ENCODE measurements around the gene MTARC2.
A peak's percentile ranks its signal among the peaks of the same experiment; 100 is the strongest.

The MTARC2 gene

GRCh38 chr1:220804202-220804586 lies 56.1 kb downstream of the MTARC2 start:
- peak; percentile 23 for DNase-seq

DNA sequence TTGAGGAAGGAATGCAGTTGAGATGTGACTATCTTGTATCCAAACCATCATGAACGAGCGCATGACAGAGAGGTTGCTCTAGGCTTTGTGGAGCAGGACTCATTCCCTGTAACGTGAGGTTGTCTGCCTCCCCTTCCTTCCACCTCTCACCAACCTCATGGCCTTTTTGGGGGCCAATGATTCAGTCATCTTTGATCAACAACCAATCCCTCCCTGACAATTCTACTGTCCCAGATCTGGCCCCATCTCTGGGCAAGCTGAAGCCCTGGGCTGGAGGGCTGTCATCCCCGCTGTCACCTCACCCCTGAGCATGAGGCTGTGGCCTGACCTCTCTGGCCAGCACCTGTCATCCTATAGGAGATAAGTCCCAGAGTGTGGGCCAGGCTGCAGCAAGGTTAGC lies 58.3 kb downstream of the MTARC2 start:
- no peak for DNase-seq

DNA sequence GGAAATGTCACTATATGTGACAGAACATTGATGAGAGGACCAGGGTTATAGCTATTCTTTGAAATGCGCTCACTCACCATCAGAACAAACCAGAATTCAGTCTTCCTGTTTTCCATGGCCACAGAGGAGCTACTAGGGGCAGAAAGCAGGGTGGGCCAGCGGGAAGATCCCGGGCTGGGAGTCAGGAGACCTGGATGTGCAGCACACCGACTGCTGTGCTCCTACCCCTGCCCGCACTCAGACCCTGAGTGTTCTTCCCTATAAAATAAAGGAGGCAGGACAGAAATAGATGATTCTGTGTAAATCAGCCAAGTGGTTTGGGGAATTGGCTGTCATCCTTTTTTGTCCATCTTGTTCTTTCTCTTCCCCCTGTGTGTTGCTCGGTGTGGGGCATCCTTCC lies 59.6 kb downstream of the MTARC2 start:
- DNase-seq, result no peak

- peak; percentile 63 for DNase-seq
Observed at GRCh38 chr1:220808345-220809186, 60.4 kb downstream of the MTARC2 start.

DNA sequence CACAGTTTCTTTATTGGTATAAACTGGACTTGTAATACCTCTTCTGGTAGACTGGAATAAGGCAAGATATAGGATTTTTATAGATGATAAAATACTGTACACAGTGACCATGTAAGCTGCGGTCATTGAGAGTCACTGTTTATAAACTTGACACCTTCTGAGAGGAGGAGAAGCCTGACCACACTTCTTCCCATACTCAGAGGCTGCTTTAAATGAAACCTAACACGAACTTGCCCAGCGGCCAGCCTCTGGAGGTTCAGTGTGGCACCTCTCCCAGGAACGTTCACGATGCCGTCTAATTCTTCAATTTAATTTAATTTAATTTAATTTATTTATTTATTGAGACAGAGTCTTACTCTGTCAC lies 61.0 kb downstream of the MTARC2 start:
- no peak for DNase-seq

GRCh38 chr1:220809704-220810103 lies 61.6 kb downstream of the MTARC2 start:
- DNase-seq, result no peak

DNA sequence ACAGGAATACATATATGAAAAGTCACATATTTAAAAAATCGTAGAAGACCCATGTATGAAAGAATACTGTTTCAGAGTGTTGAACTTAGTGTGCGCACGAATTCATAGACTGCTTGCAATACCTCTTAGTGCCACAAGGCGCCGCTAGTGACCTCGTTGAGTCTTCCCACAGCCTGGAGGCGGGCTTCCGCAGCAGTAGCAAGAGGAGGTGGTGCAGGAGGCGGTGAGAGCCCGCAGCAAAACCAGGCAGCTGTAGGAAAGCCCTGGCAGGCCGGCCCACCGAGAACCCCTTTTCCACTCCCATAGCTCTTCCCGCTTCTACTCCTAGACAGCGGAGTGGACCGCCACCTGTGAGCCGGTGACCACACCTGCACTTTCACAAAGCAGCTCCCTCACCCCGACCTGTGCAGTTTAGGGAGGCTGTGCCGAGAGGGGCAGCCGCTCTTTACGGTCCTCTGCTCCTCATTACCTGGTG lies 62.1 kb downstream of the MTARC2 start:
- DNase-seq, result peak; percentile 82

- DNase-seq, result no peak
Observed at GRCh38 chr1:220810963-220811362, 62.8 kb downstream of the MTARC2 start.

DNA sequence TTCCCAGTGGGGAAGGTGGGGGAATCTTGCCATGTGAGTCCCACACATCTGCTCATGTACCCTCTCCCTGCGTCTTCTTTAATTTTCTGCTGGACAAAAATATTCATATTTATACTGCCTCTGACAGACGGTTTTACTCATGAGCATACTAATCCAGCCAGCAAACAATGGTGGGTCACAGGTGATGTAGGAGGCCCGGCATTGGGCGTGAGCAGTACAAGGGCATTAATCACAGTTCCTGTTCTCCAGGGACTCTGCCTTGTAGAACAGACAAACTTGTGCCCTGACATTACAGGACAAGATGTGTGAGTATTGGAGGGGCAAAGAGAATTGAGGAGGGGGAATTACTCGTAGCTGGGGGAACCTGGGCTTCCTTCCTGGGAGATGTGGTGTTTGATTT lies 63.6 kb downstream of the MTARC2 start:
- DNase-seq, result no peak

GRCh38 chr1:220812308-220812707 lies 64.2 kb downstream of the MTARC2 start:
- DNase-seq, result no peak

- no peak for DNase-seq
Observed at GRCh38 chr1:220813013-220813412, 64.9 kb downstream of the MTARC2 start.

DNA sequence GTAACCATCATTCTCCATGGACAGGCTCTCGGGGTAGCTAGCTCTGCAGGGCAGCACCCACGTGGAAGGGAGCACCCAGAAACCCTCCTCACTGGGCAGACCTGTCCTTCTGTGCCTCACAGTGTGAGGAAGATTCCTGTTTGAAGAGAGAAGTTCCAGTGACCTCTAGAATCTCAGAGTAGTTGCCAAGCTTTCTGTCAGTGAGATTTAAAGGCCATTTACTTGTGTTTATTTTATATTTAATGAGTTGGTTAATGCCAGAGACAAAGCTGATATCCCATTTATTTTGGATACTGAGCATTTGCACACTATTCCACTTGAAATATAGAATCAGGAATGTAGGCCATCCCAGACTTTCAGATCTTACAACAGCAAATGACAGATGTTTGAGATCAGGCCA lies 67.3 kb downstream of the MTARC2 start:
- DNase-seq, result no peak

- no peak for DNase-seq
Observed at GRCh38 chr1:220817907-220818306, 69.8 kb downstream of the MTARC2 start.

GRCh38 chr1:220818421-220819173 lies 70.5 kb downstream of the MTARC2 start:
- DNase-seq, result peak; percentile 47

DNA sequence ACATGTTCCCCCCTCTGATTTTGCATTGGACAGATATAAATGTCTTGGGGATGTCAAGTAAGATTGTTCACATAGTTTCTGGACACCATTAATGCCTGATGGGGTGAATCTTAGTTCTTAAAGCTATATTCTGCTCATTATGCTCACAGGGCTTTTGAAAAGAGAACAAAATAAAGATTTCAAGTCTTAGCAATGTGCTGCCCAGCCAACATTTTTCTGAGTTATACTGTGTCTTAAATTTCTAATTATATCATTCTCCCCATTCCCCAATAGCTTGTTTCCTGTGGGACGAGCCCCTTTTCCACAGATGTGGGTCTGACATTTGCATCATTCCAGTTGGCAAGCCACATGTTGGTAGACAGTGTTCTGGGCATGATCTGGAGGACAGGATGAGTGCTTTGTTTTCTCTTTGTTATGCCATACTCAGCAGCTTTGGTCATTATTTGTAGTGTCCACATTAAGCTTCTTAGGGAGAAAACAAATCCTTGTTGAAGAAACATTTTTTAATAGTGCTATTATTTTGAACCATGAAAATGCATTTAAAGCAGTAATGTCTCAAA lies 71.4 kb downstream of the MTARC2 start:
- no peak for DNase-seq

GRCh38 chr1:220824031-220824989 lies 76.2 kb downstream of the MTARC2 start:
- no peak for DNase-seq

DNA sequence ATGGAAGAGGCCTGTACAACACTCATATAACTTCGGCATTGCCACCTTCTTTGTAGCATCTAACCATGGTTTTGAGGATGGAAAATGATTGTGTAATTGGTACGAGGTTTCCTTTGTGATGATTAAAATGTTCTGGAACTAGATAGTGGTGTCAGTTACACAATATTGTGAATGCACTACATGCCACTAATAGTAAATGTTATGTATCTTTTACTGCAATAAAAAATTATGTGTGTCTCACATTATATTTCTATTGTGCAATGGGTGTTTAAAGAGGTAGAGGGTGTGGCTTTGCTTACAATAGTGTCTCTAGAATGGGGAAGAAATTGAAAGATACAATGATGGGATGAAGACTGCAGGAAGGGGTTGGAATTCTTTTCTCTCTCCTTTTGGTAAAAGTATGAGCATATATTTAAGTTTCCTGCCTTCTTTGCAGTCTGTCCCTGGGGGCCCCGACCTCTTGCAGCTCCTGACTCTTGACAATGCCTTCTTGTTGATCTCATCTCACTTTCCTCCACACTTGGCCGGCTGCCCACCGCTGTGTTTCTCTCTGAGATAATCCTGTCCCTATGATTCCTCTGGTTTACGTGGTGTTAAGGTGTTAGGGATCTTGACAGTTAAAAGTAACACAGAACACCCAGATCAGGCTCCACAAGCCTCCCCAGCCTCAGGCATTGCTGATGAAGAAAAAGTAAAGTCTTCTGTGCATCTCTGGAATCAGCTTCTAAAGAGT lies 77.9 kb downstream of the MTARC2 start:
- no peak for DNase-seq

DNA sequence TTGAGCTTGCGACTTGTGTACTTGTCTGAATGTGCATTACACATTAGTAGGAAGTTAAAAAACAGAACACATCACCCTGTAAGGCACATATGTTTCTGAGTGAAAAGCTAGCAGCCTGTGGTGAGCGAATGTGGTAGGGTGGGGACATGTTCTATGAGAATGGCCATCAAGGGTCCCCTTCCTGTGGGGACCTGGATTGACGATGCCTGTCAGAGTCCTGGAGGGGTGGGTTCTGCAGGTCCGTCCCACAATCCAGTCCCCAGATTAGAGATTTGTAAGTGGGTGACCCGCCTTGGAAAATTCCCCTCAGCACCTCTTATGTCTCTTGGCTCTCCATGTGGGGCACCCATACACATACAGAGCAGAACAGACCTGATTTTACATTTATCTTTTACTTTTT lies 78.6 kb downstream of the MTARC2 start:
- DNase-seq, result no peak

- DNase-seq, result no peak
Observed at GRCh38 chr1:220827445-220828178, 79.5 kb downstream of the MTARC2 start.

DNA sequence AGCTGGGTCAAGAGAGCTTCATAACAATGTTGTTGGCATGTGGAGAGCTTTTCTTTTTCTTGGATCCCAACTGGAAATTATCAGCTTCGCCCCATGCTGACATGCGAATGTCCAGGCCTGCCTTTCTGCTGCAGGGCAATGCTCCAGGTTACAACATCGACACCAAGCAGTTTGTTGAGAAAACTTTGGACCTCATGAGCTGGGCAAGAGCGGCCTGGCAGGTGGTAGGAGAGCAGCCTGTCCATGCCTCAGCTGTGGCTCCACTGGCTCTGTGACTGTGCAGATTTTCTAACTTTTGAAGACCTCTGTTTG lies 80.0 kb downstream of the MTARC2 start:
- DNase-seq, result no peak

- DNase-seq, result no peak
Observed at GRCh38 chr1:220828950-220829586, 80.9 kb downstream of the MTARC2 start.
